ENCODE data around the gene MPIG6B. TPM values are rescaled to one million over a fixed set of nuclear protein-coding genes. Genes with fewer than 3 reads are reported as not detected.

Gene MPIG6B
- total RNA-seq, 4 donors from 2014 or later = not detected

- TF ChIP-seq EP300 (IDR thresholded peaks at IDR 0.05) = no peak
- TF ChIP-seq POLR2A (IDR thresholded peaks at IDR 0.05) = no peak
- TF ChIP-seq CTCF (IDR thresholded peaks at IDR 0.05) = no peak
- H3K4me1 ChIP-seq = peaks cover 0 to 66% (median 41%) of the 10 kb centered on the region in 4 donors
- WGBS, 2 donors = 51 to 58% methylated on average over 7 of the region's 7 CpGs
- no peaks in the 10 kb centered on the region for H3K9me3 ChIP-seq
- no peaks in the 10 kb centered on the region for H3K27me3 ChIP-seq
- peak overlapping the region; percentile 89 to 94 (median 92) for H3K27ac ChIP-seq
- DNase-seq (ENCODE audit: low spot score in 2 of 2) = no peak
- peaks cover 0 to 22% (median 4%) of the 10 kb centered on the region in 3 donors for H3K36me3 ChIP-seq
- H3K4me3 ChIP-seq = peak overlapping the region in 1 of 4 donors; percentile 64
These were observed 14.3 kb downstream of the MPIG6B start for GRCh38 chr6:31737315-31737990.

- Histone ChIP-seq H3K36me3 (peaks cover 0 to 14% (median 4%) of the 10 kb centered on the region in 3 donors), H3K4me3 (no peak overlapping the region), H3K4me1 (peaks cover 0 to 58% (median 41%) of the 10 kb centered on the region in 4 donors), H3K27me3 (no peaks in the 10 kb centered on the region), H3K27ac (peak overlapping the region; percentile 34 to 94 (median 92)), H3K9me3 (no peaks in the 10 kb centered on the region)
- TF ChIP-seq POLR2A (IDR thresholded peaks at IDR 0.05) = peak in 1 of 2 donors; percentile 24
- peak in 1 of 5 experiments; percentile 5 for TF ChIP-seq CTCF (IDR thresholded peaks at IDR 0.05)
- peak in 1 of 2 donors; percentile 50 for TF ChIP-seq EP300 (IDR thresholded peaks at IDR 0.05)
- peak in 1 of 2 donors; percentile 52 for DNase-seq (ENCODE audit: low spot score in 2 of 2)
- WGBS, 2 donors = 21 to 25% methylated on average over 6 of the region's 6 CpGs
These were observed 15.1 kb downstream of the MPIG6B start for GRCh38 chr6:31737991-31738979.

- WGBS, 2 donors = 1% methylated on average over 43 to 58 of the region's 58 CpGs
- peaks cover 0 to 15% (median 0%) of the 10 kb centered on the region in 3 donors for H3K36me3 ChIP-seq
- H3K9me3 ChIP-seq = no peaks in the 10 kb centered on the region
- peak; percentile 96 to 98 for DNase-seq (ENCODE audit: low spot score in 2 of 2)
- peak; percentile 52 to 76 for TF ChIP-seq POLR2A (IDR thresholded peaks at IDR 0.05)
- TF ChIP-seq EP300 (IDR thresholded peaks at IDR 0.05) = peak; percentile 67 to 88
- peak in 1 of 5 experiments; percentile 54 for TF ChIP-seq CTCF (IDR thresholded peaks at IDR 0.05)
- peaks cover 0 to 43% (median 31%) of the 10 kb centered on the region in 4 donors for H3K4me1 ChIP-seq
- no peaks in the 10 kb centered on the region for H3K27me3 ChIP-seq
- H3K27ac ChIP-seq = peak within 1 kb of the TSS; percentile 9 to 94 (median 92)
- peak within 1 kb of the TSS; percentile 57 to 82 (median 68) for H3K4me3 ChIP-seq
These were observed 16.6 kb downstream of the MPIG6B start, which contains the start of gene MSH5 for GRCh38 chr6:31739639-31740396. Gene MSH5, plus strand, starts transcription at chr6:31740005. Its CDS starts 462 bp downstream, at chr6:31740467.

GRCh38 chr6:31740397-31741223 is 17.4 kb downstream of the MPIG6B start:
- no peaks in the 10 kb centered on the region for H3K27me3 ChIP-seq
- H3K4me1 ChIP-seq = peaks cover 0 to 42% (median 30%) of the 10 kb centered on the region in 4 donors
- H3K27ac ChIP-seq = peak overlapping the region in 3 of 4 donors; percentile 76 to 91 (median 81)
- WGBS, 2 donors = 18 to 23% methylated on average over 27 to 29 of the region's 29 CpGs
- DNase-seq (ENCODE audit: low spot score in 2 of 2) = no peak
- H3K4me3 ChIP-seq = peak overlapping the region; percentile 57 to 82 (median 68)
- TF ChIP-seq POLR2A (IDR thresholded peaks at IDR 0.05) (no peak), CTCF (IDR thresholded peaks at IDR 0.05) (no peak), EP300 (IDR thresholded peaks at IDR 0.05) (no peak)
- H3K9me3 ChIP-seq = no peaks in the 10 kb centered on the region
- H3K36me3 ChIP-seq = peaks cover 0 to 15% (median 0%) of the 10 kb centered on the region in 3 donors

Data from tibial nerve (tissue), 4 donors.